NCI-H2196 (cell line): ENCODE results near the gene SLC2A14.
A peak's percentile ranks its signal among the peaks of the same experiment; 100 is the strongest.
"Not testable (repeated sequence)": the region's sequence is repeated elsewhere in the genome, so short reads cannot be mapped to it uniquely, and the experiment has no call there.

Source experiments
- DNase-seq: peaks from one replicate; lab custom pipeline; 2025; ENCODE audit not compliant: unreplicated experiment; lab: John Stamatoyannopoulos, UW

Gene SLC2A14

GRCh38 chr12:7872566-7873319, at the start of gene SLC2A14:
SLC2A14 (minus strand) TSS chr12:7872915; CDS start chr12:7869880, 3,035 bp downstream.
- DNase-seq: no peak

GRCh38 chr12:7921181-7921580, 48.5 kb upstream of the SLC2A14 start:
- DNase-seq: not testable (repeated sequence)

GRCh38 chr12:7918268-7918590, 45.5 kb upstream of the SLC2A14 start:
- not testable (repeated sequence) for DNase-seq

- no peak for DNase-seq
Observed at GRCh38 chr12:7917392-7918267, 44.9 kb upstream of the SLC2A14 start.

- no peak for DNase-seq
Observed at GRCh38 chr12:7916936-7917335, 44.2 kb upstream of the SLC2A14 start.

GRCh38 chr12:7915661-7916403, 43.1 kb upstream of the SLC2A14 start:
- no peak for DNase-seq

GRCh38 chr12:7910106-7910505, 37.4 kb upstream of the SLC2A14 start:
- DNase-seq: not testable (repeated sequence)

GRCh38 chr12:7907009-7907408, 34.3 kb upstream of the SLC2A14 start:
- DNase-seq: peak; percentile 8

- DNase-seq: not testable (repeated sequence)
Observed at GRCh38 chr12:7906303-7906702, 33.6 kb upstream of the SLC2A14 start.

GRCh38 chr12:7905600-7906125, 32.9 kb upstream of the SLC2A14 start:
- DNase-seq: not testable (repeated sequence)

- peak; percentile 2 for DNase-seq
Observed at GRCh38 chr12:7905071-7905470, 32.4 kb upstream of the SLC2A14 start.

GRCh38 chr12:7902416-7902815, 29.7 kb upstream of the SLC2A14 start:
- not testable (repeated sequence) for DNase-seq

- no peak for DNase-seq
Observed at GRCh38 chr12:7899755-7900154, 27.0 kb upstream of the SLC2A14 start.

- DNase-seq: not testable (repeated sequence)
Observed at GRCh38 chr12:7896726-7897125, 24.0 kb upstream of the SLC2A14 start.

- no peak for DNase-seq
Observed at GRCh38 chr12:7892186-7892980, 19.7 kb upstream of the SLC2A14 start.

- no peak for DNase-seq
Observed at GRCh38 chr12:7884689-7885088, 12.0 kb upstream of the SLC2A14 start.

GRCh38 chr12:7881736-7882120, 9.0 kb upstream of the SLC2A14 start:
- not testable (repeated sequence) for DNase-seq

- not testable (repeated sequence) for DNase-seq
Observed at GRCh38 chr12:7880952-7881735, 8.4 kb upstream of the SLC2A14 start.

- DNase-seq: no peak
Observed at GRCh38 chr12:7879246-7879645, 6.5 kb upstream of the SLC2A14 start.

GRCh38 chr12:7877420-7877819, 4.7 kb upstream of the SLC2A14 start:
- no peak for DNase-seq
